HL-60 (cell line): ENCODE data around the gene SERPINA3.

Source experiments
- DNase-seq, 2 experiments: peaks; one replicate each; pipeline ENCODE4 v3.0.0-alpha.2; 2010 to 2020; ENCODE audit warnings: low read depth in 1 of 2, low spot score in 1 of 2
- H3K27ac ChIP-seq: fragments of 250-450 bp; sonication (Bioruptor Pico); replicated peaks from 2 replicates; pipeline ENCODE4 v1.5.1; 2020; ENCODE audit warnings: mild to moderate bottlenecking, moderate library complexity
- H3K27me3 ChIP-seq: fragments of 250-450 bp; sonication (Bioruptor Pico); 2 replicates; pipeline ENCODE4 v1.5.1; 2021; ENCODE audit warnings: mild to moderate bottlenecking, moderate library complexity; ENCODE audit not compliant: insufficient read depth, poor library complexity, severe bottlenecking
- H3K4me3 ChIP-seq: replicated peaks from 2 replicates; pipeline ENCODE4 v1.5.1; 2011; ENCODE audit warnings: mild to moderate bottlenecking, control low read depth, low read length; ENCODE audit not compliant: insufficient read depth
- CTCF ChIP-seq: IDR thresholded peaks from one replicate; pipeline ENCODE4 v1.5.1; 2011; ENCODE audit warnings: low read length, control low read depth, inconsistent platforms; ENCODE audit not compliant: insufficient read depth
- GABPA ChIP-seq: IDR thresholded peaks from 2 replicates; pipeline ENCODE4 v1.6.1; 2012; ENCODE audit warnings: low read depth
- POLR2AphosphoS5 ChIP-seq: IDR thresholded peaks from 2 replicates; pipeline ENCODE4 v1.6.1; 2012; ENCODE audit warnings: low read depth
- SPI1 ChIP-seq: IDR thresholded peaks from 2 replicates; pipeline ENCODE4 v1.6.1; 2012; ENCODE audit warnings: low read depth, mild to moderate bottlenecking, borderline replicate concordance
- TF ChIP-seq, protein P1 (sequence below): IDR thresholded peaks from 2 replicates; pipeline ENCODE4 v1.6.1; 2012; ENCODE audit warnings: low read depth; ENCODE audit not compliant: insufficient replicate concordance

SERPINA3 gene

GRCh38 chr14:94622653-94623421, 10.6 kb downstream of the SERPINA3 start:
- TF ChIP-seq SPI1 (no peak), POLR2AphosphoS5 (no peak), CTCF (no peak), GABPA (no peak)
- TF ChIP-seq, protein P1, sequence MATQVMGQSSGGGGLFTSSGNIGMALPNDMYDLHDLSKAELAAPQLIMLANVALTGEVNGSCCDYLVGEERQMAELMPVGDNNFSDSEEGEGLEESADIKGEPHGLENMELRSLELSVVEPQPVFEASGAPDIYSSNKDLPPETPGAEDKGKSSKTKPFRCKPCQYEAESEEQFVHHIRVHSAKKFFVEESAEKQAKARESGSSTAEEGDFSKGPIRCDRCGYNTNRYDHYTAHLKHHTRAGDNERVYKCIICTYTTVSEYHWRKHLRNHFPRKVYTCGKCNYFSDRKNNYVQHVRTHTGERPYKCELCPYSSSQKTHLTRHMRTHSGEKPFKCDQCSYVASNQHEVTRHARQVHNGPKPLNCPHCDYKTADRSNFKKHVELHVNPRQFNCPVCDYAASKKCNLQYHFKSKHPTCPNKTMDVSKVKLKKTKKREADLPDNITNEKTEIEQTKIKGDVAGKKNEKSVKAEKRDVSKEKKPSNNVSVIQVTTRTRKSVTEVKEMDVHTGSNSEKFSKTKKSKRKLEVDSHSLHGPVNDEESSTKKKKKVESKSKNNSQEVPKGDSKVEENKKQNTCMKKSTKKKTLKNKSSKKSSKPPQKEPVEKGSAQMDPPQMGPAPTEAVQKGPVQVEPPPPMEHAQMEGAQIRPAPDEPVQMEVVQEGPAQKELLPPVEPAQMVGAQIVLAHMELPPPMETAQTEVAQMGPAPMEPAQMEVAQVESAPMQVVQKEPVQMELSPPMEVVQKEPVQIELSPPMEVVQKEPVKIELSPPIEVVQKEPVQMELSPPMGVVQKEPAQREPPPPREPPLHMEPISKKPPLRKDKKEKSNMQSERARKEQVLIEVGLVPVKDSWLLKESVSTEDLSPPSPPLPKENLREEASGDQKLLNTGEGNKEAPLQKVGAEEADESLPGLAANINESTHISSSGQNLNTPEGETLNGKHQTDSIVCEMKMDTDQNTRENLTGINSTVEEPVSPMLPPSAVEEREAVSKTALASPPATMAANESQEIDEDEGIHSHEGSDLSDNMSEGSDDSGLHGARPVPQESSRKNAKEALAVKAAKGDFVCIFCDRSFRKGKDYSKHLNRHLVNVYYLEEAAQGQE: no peak
- Histone ChIP-seq H3K27me3 (peaks cover 4% of the 10 kb centered on the region), H3K27ac (no peak overlapping the region), H3K4me3 (no peak overlapping the region)
- no peak for DNase-seq

DNA sequence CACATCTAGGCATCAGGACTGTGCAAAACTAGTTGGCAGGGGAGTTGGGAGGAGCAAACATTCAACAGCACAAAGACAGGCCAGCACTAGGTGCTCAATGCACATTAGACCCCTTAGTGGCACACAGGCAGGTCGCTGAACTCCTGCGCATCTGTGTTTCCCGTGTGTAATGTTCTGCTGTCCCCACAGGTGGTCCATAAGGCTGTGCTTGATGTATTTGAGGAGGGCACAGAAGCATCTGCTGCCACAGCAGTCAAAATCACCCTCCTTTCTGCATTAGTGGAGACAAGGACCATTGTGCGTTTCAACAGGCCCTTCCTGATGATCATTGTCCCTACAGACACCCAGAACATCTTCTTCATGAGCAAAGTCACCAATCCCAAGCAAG, 11.2 kb downstream of the SERPINA3 start:
- no peak for DNase-seq
- H3K27me3 ChIP-seq: peaks cover 4% of the 10 kb centered on the region
- no peak overlapping the region for H3K4me3 ChIP-seq
- no peak overlapping the region for H3K27ac ChIP-seq
- no peak for TF ChIP-seq CTCF
- TF ChIP-seq SPI1: no peak
- no peak for TF ChIP-seq POLR2AphosphoS5
- TF ChIP-seq, protein P1: no peak

GRCh38 chr14:94623856-94624499, 11.8 kb downstream of the SERPINA3 start:
- Histone ChIP-seq H3K27ac (no peak overlapping the region), H3K27me3 (peaks cover 4% of the 10 kb centered on the region), H3K4me3 (no peak overlapping the region)
- TF ChIP-seq POLR2AphosphoS5 (no peak), SPI1 (no peak), CTCF (no peak), GABPA (no peak)
- TF ChIP-seq, protein P1: no peak
- no peak for DNase-seq
